Stimulated activated effector memory CD8-positive, alpha-beta T cell treated with anti-CD3 and anti-CD28 coated beads, Interleukin-12 subunit alpha, Interleukin-12 subunit beta, amount 100 ng/mL, for 72 hours (primary cell): ENCODE measurements around the gene SSR1.
"Not testable (repeated sequence)": the region's sequence is repeated elsewhere in the genome, so short reads cannot be mapped to it uniquely, and the experiment has no call there.

Experiments used
- ATAC-seq: fragments of 150-1000 bp; cut with Tn5 transposase; 2 replicates; pipeline ENCODE4 v1.10.0; 2021
- DNase-seq, 2 donors: peaks; one replicate each; pipeline ENCODE4 v3.0.0; 2021 to 2022; ENCODE audit warnings: low spot score in 2 of 2
- H3K27ac Mint-ChIP-seq: one replicate; pipeline ENCODE4 v1.8.0; 2022; ENCODE audit warnings: mild to moderate bottlenecking, mixed read lengths
- H3K36me3 Mint-ChIP-seq: one replicate; pipeline ENCODE4 v1.8.0; 2022; ENCODE audit warnings: mild to moderate bottlenecking, mixed read lengths
- H3K4me1 Mint-ChIP-seq: one replicate; pipeline ENCODE4 v1.8.0; 2022; ENCODE audit warnings: mixed read lengths
- H3K4me3 Mint-ChIP-seq: one replicate; pipeline ENCODE4 v1.8.0; 2022; ENCODE audit warnings: mild to moderate bottlenecking, mixed read lengths
- H3K9me3 Mint-ChIP-seq: one replicate; pipeline ENCODE4 v1.8.0; 2022; ENCODE audit warnings: mixed read lengths

SSR1 gene

DNA sequence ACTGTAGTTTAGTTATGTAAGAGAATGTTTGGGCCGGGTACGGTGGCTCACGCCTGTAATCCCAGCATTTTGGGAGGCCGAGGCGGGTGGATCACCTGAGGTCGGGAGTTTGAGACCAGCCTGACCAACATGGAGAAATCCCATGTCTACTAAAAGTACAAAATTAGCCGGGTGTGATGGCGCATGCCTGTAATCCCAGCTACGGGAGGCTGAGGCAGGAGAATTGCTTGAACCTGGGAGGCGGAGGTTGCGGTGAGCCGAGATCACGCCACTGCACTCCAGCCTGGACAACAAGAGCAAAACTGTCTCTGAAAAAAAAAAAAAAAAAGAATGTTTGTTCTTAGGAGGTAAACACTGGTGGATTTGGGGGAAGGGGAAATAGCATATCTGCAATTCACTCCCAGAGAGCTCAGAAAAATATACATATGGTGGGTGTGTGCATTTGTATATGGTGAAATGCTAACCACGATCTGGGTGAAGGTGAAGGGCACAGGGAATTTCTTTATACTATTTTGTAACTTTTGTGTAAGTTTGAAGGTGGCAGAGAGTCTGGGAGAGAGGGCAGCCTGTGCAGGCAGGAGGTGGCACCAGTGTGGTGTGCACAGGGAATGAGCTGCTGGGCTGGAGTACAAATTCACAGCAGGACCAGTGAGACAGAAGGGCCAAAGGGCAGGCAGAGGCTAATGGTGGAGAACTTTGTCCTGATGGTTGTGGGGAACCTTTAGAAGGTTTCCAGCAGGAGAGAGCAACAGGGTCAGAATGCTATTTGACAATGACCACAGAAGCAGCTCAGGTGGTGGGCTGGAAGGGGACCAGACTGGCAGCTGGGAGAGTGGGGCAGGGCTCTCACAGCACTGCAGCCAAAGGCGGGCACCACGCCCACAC is 42.4 kb downstream of the SSR1 start:
- H3K27ac Mint-ChIP-seq: no peak overlapping the region
- no peaks in the 10 kb centered on the region for H3K9me3 Mint-ChIP-seq
- DNase-seq (no peak), ATAC-seq (no peak)
- peaks cover 2% of the 10 kb centered on the region for H3K36me3 Mint-ChIP-seq
- H3K4me1 Mint-ChIP-seq: peaks cover 9% of the 10 kb centered on the region
- H3K4me3 Mint-ChIP-seq: no peak overlapping the region

DNA sequence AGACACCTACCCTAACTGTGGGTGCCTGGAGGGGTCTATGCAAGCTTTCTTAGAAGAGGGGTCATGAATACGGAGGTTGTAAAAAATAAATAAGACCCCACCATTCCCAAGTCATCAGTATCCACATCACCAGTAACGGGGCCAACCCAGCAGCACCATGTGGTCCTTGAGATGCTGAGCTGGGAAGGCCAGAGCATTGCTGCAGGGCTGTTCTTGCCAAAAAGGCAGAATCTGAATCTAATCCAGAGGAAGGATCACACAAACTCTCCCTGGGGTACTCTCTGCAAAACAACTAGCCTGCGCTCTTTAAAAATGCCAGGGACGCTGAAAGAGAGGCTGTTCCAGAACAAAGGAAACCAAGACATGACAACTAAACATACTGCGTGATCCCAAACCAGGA is 43.2 kb downstream of the SSR1 start:
- ATAC-seq (no peak), DNase-seq (no peak)
- no peak overlapping the region for H3K4me3 Mint-ChIP-seq
- H3K36me3 Mint-ChIP-seq: no peaks in the 10 kb centered on the region
- no peaks in the 10 kb centered on the region for H3K9me3 Mint-ChIP-seq
- H3K27ac Mint-ChIP-seq: no peak overlapping the region
- H3K4me1 Mint-ChIP-seq: peaks cover 8% of the 10 kb centered on the region

DNA sequence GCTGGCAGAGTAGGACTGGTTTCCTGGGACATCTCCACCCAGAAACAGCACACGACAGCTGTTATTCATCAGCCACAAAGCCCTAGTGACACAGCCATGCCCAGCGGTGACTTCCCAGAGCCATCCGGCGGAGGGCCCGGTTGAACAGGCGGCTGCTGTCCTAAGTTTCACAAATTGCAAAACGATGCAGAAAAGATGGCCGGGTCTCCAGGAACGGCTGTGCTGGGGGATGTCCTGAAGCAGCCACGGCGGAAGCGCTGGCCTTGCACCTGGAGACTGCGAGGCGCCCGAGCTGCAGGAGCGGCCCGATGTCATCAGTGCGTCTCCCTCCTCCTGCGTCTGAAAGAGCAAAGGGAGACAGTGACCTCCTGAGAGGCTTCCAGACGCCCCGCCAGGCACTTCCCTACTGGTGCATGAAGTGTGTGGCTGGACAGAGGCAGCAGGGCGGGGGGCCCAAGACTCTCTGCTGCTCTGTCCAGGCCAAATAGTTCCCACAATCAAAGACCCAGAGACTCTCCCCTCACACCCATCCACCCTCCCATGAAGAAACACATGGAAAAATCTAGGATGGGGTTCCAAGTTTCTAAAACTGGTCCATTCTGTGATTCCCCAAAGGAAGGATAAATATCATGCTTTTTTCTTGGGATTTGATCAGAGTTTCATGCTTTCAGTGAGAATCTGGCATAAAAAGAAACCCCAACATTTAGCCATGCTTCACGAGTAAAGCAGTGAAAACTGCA is 44.0 kb downstream of the SSR1 start:
- no peaks in the 10 kb centered on the region for H3K36me3 Mint-ChIP-seq
- DNase-seq: no peak
- H3K4me3 Mint-ChIP-seq: no peak overlapping the region
- peaks cover 8% of the 10 kb centered on the region for H3K4me1 Mint-ChIP-seq
- H3K27ac Mint-ChIP-seq: no peak overlapping the region
- no peaks in the 10 kb centered on the region for H3K9me3 Mint-ChIP-seq
- no peak for ATAC-seq

DNA sequence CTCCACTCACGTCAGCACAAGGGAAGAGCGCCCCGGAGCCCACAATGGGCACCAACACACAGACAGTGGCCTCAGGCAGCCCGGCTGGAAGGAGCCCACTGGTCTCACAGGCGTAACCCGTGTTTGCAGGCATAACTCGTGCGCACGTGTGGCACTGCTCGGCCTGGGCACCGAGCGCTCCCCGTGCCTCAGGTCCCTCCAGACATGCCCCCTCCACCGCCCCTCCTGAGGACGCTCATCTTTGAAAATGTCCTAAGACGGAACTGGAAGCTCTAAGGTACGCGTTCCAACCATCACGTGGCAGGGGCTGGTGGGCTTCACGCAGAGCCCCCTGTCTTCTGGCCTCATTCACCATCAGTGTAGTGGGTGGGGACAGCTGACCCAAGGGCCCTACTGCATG is 44.6 kb downstream of the SSR1 start:
- DNase-seq (no peak), ATAC-seq (no peak)
- Mint-ChIP-seq H3K4me1 (peaks cover 8% of the 10 kb centered on the region), H3K4me3 (no peak overlapping the region), H3K9me3 (no peaks in the 10 kb centered on the region), H3K36me3 (no peaks in the 10 kb centered on the region), H3K27ac (no peak overlapping the region)

DNA sequence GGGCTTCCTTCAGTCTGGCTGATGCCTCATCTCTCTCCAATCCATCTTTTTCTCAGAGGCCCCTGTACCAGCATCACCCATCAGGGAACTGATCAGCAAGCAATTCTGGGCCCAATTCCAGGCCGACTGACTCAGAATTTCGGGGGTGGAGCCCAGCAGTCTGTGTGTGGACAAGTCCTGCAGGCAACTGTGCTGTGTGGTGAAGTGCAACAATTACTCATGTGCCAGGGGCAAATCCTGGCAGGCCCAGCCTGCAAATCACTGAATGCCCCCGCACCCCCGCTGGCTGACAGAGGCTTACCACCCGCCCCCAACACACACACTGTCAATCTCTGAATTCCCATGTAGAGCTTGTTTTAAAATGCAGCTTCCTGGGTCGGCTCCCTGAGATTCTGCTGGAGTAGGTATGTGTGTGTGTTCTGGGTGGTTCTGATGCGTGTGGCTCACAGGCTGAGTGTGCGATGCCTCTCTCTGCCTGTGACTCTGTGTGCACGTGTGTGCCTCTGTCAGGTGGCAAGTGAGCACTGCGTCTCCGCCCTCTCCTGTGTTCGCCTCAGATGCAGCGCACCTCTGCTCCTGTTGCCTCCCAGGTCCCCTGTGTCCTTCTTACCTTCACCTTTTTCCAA is 45.4 kb downstream of the SSR1 start:
- Mint-ChIP-seq H3K4me1 (peaks cover 8% of the 10 kb centered on the region), H3K36me3 (no peaks in the 10 kb centered on the region), H3K27ac (no peak overlapping the region), H3K4me3 (no peak overlapping the region), H3K9me3 (no peaks in the 10 kb centered on the region)
- DNase-seq: no peak
- ATAC-seq: no peak

DNA sequence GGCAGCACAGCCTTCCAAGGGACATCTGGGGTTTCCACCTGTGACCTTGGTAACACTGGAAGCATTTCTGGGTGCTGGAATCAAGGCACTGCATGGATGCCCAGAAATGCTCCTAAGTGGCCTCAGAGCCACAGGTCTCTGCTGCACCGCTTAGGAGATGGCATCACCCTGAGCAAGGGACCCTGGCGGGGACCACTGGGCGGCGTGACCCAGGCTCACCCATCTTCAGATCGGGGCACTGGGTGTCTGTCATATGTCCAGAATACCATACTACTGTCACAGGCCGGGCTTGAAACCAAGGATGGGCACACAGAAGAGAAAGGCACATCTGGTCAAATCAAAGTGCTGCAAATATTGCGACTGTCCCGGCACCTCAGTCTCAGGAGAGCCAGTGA is 45.9 kb downstream of the SSR1 start:
- ATAC-seq (no peak), DNase-seq (no peak)
- no peak overlapping the region for H3K27ac Mint-ChIP-seq
- no peaks in the 10 kb centered on the region for H3K36me3 Mint-ChIP-seq
- H3K4me1 Mint-ChIP-seq: peaks cover 13% of the 10 kb centered on the region
- no peaks in the 10 kb centered on the region for H3K9me3 Mint-ChIP-seq
- H3K4me3 Mint-ChIP-seq: no peak overlapping the region

DNA sequence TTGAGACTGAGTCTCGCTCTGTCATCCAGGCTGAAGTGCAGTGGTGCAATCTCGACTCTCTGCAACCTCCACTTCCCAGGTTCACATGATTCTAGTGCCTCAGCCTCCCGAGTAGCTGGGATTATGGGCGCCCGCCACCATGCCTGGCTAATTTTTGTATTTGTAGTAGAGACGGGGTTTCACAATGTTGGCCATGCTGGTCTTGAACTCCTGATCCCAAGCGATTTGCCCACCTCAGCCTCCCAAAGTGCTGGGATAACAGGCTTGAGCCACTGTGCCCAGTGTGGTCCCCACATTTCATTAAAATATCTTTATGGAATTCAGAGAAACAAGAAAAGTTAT is 47.6 kb downstream of the SSR1 start:
- not testable (repeated sequence) for H3K27ac Mint-ChIP-seq, H3K4me3 Mint-ChIP-seq, ATAC-seq, H3K36me3 Mint-ChIP-seq, H3K9me3 Mint-ChIP-seq, DNase-seq
- H3K4me1 Mint-ChIP-seq: peaks cover 19% of the 10 kb centered on the region

DNA sequence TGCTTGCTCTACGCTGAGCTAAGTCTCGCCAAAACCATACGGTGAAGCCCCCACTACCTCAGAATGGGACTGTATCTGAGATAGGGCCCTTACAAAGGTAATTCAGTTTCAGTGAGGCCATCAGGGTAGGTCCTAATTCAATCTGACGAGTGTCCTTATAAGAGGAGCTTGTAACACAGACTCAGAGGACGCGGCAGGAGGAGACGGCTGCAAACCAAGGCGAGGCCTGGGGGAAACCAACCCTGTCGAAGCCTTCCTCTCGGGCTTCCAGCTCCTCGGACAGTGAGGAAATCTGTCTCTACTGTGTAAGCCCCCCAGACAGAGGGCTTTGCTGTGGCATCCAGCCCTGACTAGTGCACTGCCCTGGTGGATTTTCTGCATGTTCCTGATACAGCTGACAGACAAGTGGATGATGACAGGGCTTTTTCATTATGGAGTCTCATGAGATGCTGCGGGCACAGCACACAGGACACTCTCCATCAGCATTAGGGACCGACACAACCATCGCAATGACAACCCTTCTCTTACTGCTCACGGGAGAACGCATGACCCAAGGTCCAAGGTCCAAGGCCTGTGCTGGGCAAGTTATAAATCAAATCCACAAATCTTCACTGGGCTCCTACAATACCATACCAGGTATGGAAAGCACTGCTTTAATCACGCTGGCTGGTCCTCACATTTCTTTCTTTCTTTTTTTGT is 48.2 kb downstream of the SSR1 start:
- DNase-seq: no peak
- no peaks in the 10 kb centered on the region for H3K9me3 Mint-ChIP-seq
- H3K27ac Mint-ChIP-seq: no peak overlapping the region
- no peak for ATAC-seq
- H3K4me1 Mint-ChIP-seq: peaks cover 20% of the 10 kb centered on the region
- no peaks in the 10 kb centered on the region for H3K36me3 Mint-ChIP-seq
- no peak overlapping the region for H3K4me3 Mint-ChIP-seq

DNA sequence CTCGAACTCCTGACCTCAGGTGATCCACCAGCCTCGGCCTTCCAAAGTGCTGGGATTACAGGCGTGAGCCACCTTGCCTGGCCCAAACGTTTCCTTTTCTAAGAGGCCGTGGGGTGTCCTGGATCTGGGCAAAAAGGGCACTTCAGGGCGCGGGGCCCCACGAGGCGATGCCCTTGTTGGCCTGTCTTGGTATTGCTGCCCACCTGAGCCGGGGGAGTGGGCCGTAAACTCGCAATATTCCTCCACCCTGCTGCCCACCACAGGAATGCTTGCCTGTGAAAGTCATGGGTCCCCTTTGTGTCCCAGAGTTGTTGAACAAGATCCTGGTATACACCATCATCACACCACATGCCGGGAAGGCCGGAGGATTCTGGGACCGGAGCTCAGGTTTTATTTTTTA is 49.0 kb downstream of the SSR1 start:
- no peak for ATAC-seq
- peaks cover 20% of the 10 kb centered on the region for H3K4me1 Mint-ChIP-seq
- no peaks in the 10 kb centered on the region for H3K36me3 Mint-ChIP-seq
- DNase-seq: no peak
- H3K27ac Mint-ChIP-seq: no peak overlapping the region
- no peaks in the 10 kb centered on the region for H3K9me3 Mint-ChIP-seq
- H3K4me3 Mint-ChIP-seq: no peak overlapping the region

DNA sequence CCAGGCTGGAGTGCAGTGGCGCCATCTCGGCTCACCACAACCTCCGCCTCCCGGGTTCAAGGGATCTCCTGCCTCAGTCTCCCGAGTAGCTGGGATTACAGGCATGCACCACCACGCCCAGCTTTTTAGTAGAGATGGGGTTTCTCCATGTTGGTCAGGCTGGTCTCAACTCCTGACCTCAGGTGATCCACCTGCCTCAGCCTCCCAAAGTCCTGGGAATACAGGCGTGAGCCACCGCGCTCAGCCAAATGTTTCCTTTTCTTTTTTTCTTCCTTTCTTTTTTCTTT is 49.5 kb downstream of the SSR1 start:
- not testable (repeated sequence) for H3K27ac Mint-ChIP-seq, H3K4me3 Mint-ChIP-seq, DNase-seq, H3K9me3 Mint-ChIP-seq, ATAC-seq, H3K36me3 Mint-ChIP-seq
- H3K4me1 Mint-ChIP-seq: peaks cover 20% of the 10 kb centered on the region

DNA sequence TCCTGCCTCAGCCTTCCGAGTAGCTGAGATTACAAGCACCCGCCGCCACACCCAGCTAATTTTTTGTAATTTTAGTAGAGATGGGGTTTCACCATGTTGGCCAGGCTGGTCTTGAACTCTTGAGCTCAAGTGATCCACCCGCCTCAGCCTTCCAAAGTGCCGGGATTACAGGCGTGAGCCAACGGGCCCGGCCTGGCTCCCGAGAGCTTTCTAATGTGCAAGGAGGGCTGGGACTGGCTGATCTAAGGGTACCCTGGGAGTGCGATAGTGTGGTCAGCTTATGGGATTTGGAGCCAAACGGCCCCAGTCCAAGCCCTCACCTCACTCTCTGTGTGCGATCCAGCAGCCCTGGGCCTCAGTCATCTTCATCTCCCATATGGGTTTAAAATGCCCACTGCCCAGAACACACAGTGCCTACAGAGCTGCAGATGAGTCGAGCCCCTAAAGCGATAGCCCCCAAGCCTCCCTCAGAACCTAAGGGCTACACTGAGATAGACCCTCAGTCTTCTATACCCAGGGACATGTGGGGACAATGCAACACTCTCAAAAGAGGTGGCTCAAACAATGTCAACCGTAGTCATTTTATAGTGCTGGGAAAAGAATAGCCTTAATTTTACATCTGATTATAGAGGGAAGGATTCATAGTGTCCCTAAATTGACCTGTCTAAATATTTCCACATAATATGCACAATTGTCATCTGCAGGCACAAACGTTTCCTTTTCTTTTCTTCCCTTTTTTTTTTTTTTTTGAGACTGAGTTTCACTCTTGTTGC is 50.1 kb downstream of the SSR1 start:
- peak overlapping the region; percentile 73 for H3K4me3 Mint-ChIP-seq
- H3K4me1 Mint-ChIP-seq: peaks cover 20% of the 10 kb centered on the region

DNA sequence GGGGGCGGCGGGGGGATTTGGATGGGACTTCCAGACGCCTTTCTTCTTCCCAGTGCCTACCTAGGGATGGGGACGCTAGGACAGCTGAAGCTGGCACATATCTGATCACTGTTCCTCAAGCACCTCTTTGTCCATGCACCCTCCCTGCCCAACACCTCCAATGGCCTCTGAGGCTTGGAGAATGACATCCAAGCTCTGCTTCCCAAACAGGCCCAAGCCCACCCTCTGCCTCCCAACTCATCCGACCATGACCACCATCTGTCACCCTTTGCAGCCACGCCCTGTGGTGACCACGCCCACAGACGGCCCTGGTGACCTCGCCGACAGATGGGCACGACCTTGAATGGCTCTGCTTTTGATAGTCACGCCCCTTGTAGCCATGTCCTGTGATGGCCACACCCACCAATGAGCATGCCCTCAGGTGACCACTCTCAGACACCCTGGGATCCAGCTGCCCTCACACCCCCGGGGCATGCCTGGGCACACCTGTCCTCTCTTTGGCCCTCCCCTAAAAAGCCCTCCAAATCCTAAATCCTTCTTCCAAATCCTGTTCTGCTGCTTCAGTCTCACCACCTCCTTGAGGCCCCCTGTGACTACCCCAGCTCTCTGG is 51.0 kb downstream of the SSR1 start:
- no peak for ATAC-seq
- DNase-seq: no peak
- Mint-ChIP-seq H3K27ac (no peak overlapping the region), H3K9me3 (no peaks in the 10 kb centered on the region), H3K4me3 (peak overlapping the region; percentile 73), H3K4me1 (peaks cover 20% of the 10 kb centered on the region), H3K36me3 (no peaks in the 10 kb centered on the region)

More for the DNA sequence above, 50.1 kb downstream of the SSR1 start:
- Mint-ChIP-seq H3K27ac (no peak overlapping the region), H3K9me3 (no peaks in the 10 kb centered on the region), H3K36me3 (no peaks in the 10 kb centered on the region)
- DNase-seq (no peak), ATAC-seq (no peak)

DNA sequence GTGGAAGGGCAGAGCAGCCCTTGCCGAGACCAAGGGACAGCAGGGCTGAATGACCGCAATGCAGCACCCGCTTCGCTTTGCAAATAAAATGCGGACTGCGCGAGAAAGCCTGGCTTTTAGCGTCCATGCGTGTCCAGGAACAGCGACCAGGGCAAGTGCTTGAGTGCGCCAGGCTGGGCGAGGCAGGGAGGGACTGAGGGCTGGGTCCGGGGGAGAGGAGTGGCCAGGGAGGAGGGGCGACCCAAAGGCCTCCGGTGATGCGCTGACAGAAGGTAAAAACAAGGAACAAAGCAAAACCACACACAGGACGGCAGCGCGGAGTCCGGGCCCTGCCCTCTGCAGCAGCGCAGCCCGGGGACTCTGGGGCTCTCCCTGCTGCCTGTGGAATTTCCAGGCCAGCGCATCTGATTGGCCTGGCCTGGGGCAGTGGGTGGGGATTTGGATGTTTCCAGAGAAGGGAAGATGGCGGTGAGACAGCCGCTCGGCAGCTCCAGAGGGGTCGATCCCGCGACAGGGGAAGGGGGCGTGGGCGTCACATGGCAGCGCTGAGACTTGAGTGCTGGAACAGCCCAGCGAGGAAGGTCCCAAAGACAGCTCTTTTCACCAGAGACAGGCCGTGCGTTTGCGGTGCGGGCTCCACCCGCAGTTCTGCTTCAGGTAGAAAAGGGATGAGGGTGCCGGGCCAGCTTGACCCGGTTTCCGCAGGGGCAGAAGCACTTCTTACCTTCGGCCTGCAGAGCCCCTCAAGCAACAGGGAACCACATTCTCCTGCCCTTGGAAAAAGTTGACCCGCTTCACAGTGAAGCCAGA is 51.8 kb downstream of the SSR1 start:
- H3K4me1 Mint-ChIP-seq: peaks cover 20% of the 10 kb centered on the region
- DNase-seq (peak in 1 of 2 donors; percentile 12), ATAC-seq (peak; percentile 80)
- no peaks in the 10 kb centered on the region for H3K36me3 Mint-ChIP-seq
- H3K9me3 Mint-ChIP-seq: no peaks in the 10 kb centered on the region
- peak overlapping the region; percentile 83 for H3K27ac Mint-ChIP-seq
- H3K4me3 Mint-ChIP-seq: peak overlapping the region; percentile 73
